H9 (cell line): Measurements from ENCODE around the gene LIG3. TPM values are rescaled to one million over a fixed set of nuclear protein-coding genes. Genes with fewer than 3 reads are reported as not detected.
"Not testable (repeated sequence)": the region's sequence is repeated elsewhere in the genome, so short reads cannot be mapped to it uniquely, and the experiment has no call there.

Source experiments
- DNase-seq: peaks from one replicate; pipeline ENCODE4 v3.0.0-alpha.2; 2017
- H2AFZ ChIP-seq: one replicate; pipeline ENCODE4 v1.6.1; 2013; ENCODE audit warnings: mild to moderate bottlenecking, low read length, control low read depth, moderate library complexity
- H2AK5ac ChIP-seq: 2 replicates; pipeline ENCODE4 v1.6.1; 2013; ENCODE audit warnings: low read length, control low read depth, mixed read lengths; ENCODE audit not compliant: insufficient read length
- H2BK120ac ChIP-seq: one replicate; pipeline ENCODE4 v1.6.1; 2013; ENCODE audit warnings: low read depth, mild to moderate bottlenecking, low read length, control low read depth, inconsistent platforms; ENCODE audit not compliant: poor library complexity, severe bottlenecking
- H2BK12ac ChIP-seq: 2 replicates; pipeline ENCODE4 v1.6.1; 2013; ENCODE audit warnings: low read length, control low read depth, mixed read lengths, low read depth; ENCODE audit not compliant: insufficient read length
- H2BK15ac ChIP-seq: 2 replicates; pipeline ENCODE4 v1.6.1; 2013; ENCODE audit warnings: low read depth, low read length, control low read depth
- H2BK20ac ChIP-seq: one replicate; pipeline ENCODE4 v1.6.1; 2013; ENCODE audit warnings: low read depth, mild to moderate bottlenecking, low read length, control low read depth, inconsistent platforms; ENCODE audit not compliant: poor library complexity, severe bottlenecking
- H2BK5ac ChIP-seq: 2 replicates; pipeline ENCODE4 v1.6.1; 2013; ENCODE audit warnings: low read length, control low read depth, mixed read lengths; ENCODE audit not compliant: insufficient read length
- H3K14ac ChIP-seq: 2 replicates; pipeline ENCODE4 v1.6.1; 2013; ENCODE audit warnings: low read length, control low read depth; ENCODE audit not compliant: insufficient read depth
- H3K18ac ChIP-seq: 2 replicates; pipeline ENCODE4 v1.6.1; 2013; ENCODE audit warnings: low read depth, mild to moderate bottlenecking, mixed read lengths, low read length, control low read depth; ENCODE audit not compliant: insufficient read length
- H3K23ac ChIP-seq: 2 replicates; pipeline ENCODE4 v1.6.1; 2013; ENCODE audit warnings: low read length, control low read depth, mixed read lengths, low read depth; ENCODE audit not compliant: insufficient read length
- H3K23me2 ChIP-seq: 2 replicates; pipeline ENCODE4 v1.6.1; 2013; ENCODE audit warnings: low read depth, mild to moderate bottlenecking, mixed read lengths, low read length, control low read depth; ENCODE audit not compliant: insufficient read length, poor library complexity, severe bottlenecking
- H3K27ac ChIP-seq: 2 replicates; pipeline ENCODE4 v1.5.1; 2013; ENCODE audit warnings: low read length, control low read depth, mixed read lengths, low read depth; ENCODE audit not compliant: insufficient read length
- H3K27me3 ChIP-seq: 2 replicates; pipeline ENCODE4 v1.6.1; 2013; ENCODE audit warnings: low read length, control low read depth, inconsistent platforms; ENCODE audit not compliant: insufficient read depth
- H3K4ac ChIP-seq: 2 replicates; pipeline ENCODE4 v1.6.1; 2013; ENCODE audit warnings: low read depth, mild to moderate bottlenecking, control low read depth, inconsistent platforms, low read length, moderate library complexity
- H3K4me1 ChIP-seq: 2 replicates; pipeline ENCODE4 v1.6.1; 2013; ENCODE audit warnings: low read length, control low read depth, inconsistent platforms; ENCODE audit not compliant: insufficient read depth
- H3K4me2 ChIP-seq: 2 replicates; pipeline ENCODE4 v1.6.1; 2013; ENCODE audit warnings: low read length, control low read depth, mixed read lengths; ENCODE audit not compliant: insufficient read length, insufficient read depth
- H3K56ac ChIP-seq: 2 replicates; pipeline ENCODE4 v1.6.1; 2013; ENCODE audit warnings: low read depth, mild to moderate bottlenecking, mixed read lengths, low read length, control low read depth; ENCODE audit not compliant: insufficient read length
- H3K79me1 ChIP-seq: 2 replicates; pipeline ENCODE4 v1.6.1; 2013; ENCODE audit warnings: low read depth, mild to moderate bottlenecking, moderate library complexity, low read length, control low read depth, inconsistent platforms; ENCODE audit not compliant: insufficient read depth, poor library complexity, severe bottlenecking
- H3K79me2 ChIP-seq: 2 replicates; pipeline ENCODE4 v1.6.1; 2013; ENCODE audit warnings: low read length, control low read depth, inconsistent platforms; ENCODE audit not compliant: insufficient read depth
- H3K9ac ChIP-seq: 2 replicates; pipeline ENCODE4 v1.6.1; 2013; ENCODE audit warnings: low read length, control low read depth, mixed read lengths; ENCODE audit not compliant: insufficient read length; ENCODE audit errors: extremely low read depth
- H3K9me3 ChIP-seq: one replicate; pipeline ENCODE4 v1.6.1; 2013; ENCODE audit warnings: low read depth, low read length, inconsistent platforms; ENCODE audit not compliant: control insufficient read depth
- H3T11ph ChIP-seq: one replicate; pipeline ENCODE4 v1.6.1; 2013; ENCODE audit warnings: mild to moderate bottlenecking, low read length, control low read depth, inconsistent platforms
- H4K20me1 ChIP-seq: one replicate; pipeline ENCODE4 v1.6.1; 2013; ENCODE audit not compliant: control insufficient read depth, insufficient read length, insufficient read depth
- H4K5ac ChIP-seq: 2 replicates; pipeline ENCODE4 v1.6.1; 2013; ENCODE audit warnings: low read depth, mild to moderate bottlenecking, mixed read lengths, low read length, control low read depth; ENCODE audit not compliant: insufficient read length
- H4K8ac ChIP-seq: replicated peaks from 2 replicates; pipeline ENCODE4 v1.6.1; 2013; ENCODE audit warnings: low read length, control low read depth, mixed read lengths, low read depth; ENCODE audit not compliant: insufficient read length
- H4K91ac ChIP-seq: 2 replicates; pipeline ENCODE4 v1.6.1; 2013; ENCODE audit warnings: low read depth, mild to moderate bottlenecking, moderate library complexity, mixed read lengths, low read length, control low read depth; ENCODE audit not compliant: insufficient read length
- H3K27ac Mint-ChIP-seq, 3 experiments: 2 replicates in 2 of 3; 3 replicates in 1 of 3; pipeline ENCODE4 v1.8.0; 2020 to 2021; ENCODE audit warnings: mixed read lengths in 3 of 3, mild to moderate bottlenecking in 1 of 3, moderate library complexity in 1 of 3
- H3K27me3 Mint-ChIP-seq: 2 replicates; pipeline ENCODE4 v1.8.0; 2021; ENCODE audit warnings: low read depth, mild to moderate bottlenecking, moderate library complexity, mixed read lengths
- H3K36me3 Mint-ChIP-seq, 3 experiments: 2 replicates in 2 of 3; 3 replicates in 1 of 3; pipeline ENCODE4 v1.8.0; 2020 to 2021; ENCODE audit warnings: low read depth in 3 of 3, mixed read lengths in 3 of 3; ENCODE audit not compliant: insufficient read depth in 1 of 3
- H3K4me1 Mint-ChIP-seq, 2 experiments: 2 replicates each; pipeline ENCODE4 v1.8.0; 2020; ENCODE audit warnings: mixed read lengths in 2 of 2
- H3K4me3 Mint-ChIP-seq, 2 experiments: 2 replicates in 1 of 2; 3 replicates in 1 of 2; pipeline ENCODE4 v1.8.0; 2020 to 2021; ENCODE audit warnings: mild to moderate bottlenecking in 2 of 2, mixed read lengths in 2 of 2, moderate library complexity in 1 of 2
- H3K9me3 Mint-ChIP-seq, 2 experiments: 2 replicates in 1 of 2; 3 replicates in 1 of 2; pipeline ENCODE4 v1.8.0; 2020; ENCODE audit warnings: mild to moderate bottlenecking in 2 of 2, mixed read lengths in 2 of 2, moderate library complexity in 1 of 2
- CTCF ChIP-seq: fragments of 200-600 bp; sonication (generic); conservative IDR thresholded peaks from 3 replicates; pipeline ENCODE4 v1.8.0; 2021; ENCODE audit warnings: antibody characterized with exemption, mild to moderate bottlenecking
- WGBS: extraction: QIAGEN DNeasy Blood & Tissue Kit; methylation state at CpG from one replicate; pipeline ENCODE4 v1.1.7; 2013; ENCODE audit warnings: missing lambda C conversion rate, low lambda C conversion rate, mixed read lengths; ENCODE audit not compliant: insufficient read length; ENCODE audit errors: extremely low coverage; 5-methylcytosine and 5-hydroxymethylcytosine counted together
- total RNA-seq: library from RNA; stranded (reverse); gene quantifications from 2 replicates; pipeline ENCODE4 v1.2.1, GENCODE V29; 2021

Gene LIG3
- total RNA-seq, 1 experiment from 2014 or later: 96.0 TPM

DNA sequence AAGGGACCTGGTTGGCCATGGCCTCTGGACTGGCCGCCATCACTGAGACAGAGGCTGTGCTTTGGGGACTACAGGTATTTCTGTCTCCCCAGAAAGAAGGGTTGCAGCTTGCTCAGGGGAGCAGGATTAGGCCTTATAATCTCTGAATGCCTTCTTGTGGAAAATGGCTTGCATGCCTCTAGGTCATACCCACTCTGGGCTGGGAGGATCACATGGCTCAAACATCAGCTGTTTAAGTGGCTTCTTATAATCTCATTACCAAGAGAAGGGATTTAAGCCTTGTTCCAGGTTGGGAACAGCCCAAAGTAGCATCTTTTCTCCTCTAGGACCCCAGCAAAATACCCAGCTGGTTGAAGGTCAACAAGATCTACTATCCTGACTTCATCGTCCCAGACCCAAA lies 19.1 kb downstream of the LIG3 start:
- no peak overlapping the region for H2BK20ac ChIP-seq
- H4K8ac ChIP-seq: no peak overlapping the region
- no CpG with 5 or more reads among the region's 2 CpGs for WGBS
- H2BK5ac ChIP-seq: no peak overlapping the region
- no peak overlapping the region for H3K18ac ChIP-seq
- no peak overlapping the region for H3K14ac ChIP-seq
- H3K23ac ChIP-seq: no peak overlapping the region
- H2BK15ac ChIP-seq: no peak overlapping the region
- no peaks in the 10 kb centered on the region for H4K20me1 ChIP-seq
- H3K9ac ChIP-seq: no peak overlapping the region
- H3T11ph ChIP-seq: no peak overlapping the region
- H3K27me3 ChIP-seq: no peaks in the 10 kb centered on the region
- H3K79me1 ChIP-seq: no peaks in the 10 kb centered on the region
- H3K27ac ChIP-seq: no peak overlapping the region
- H3K27ac Mint-ChIP-seq: no peak overlapping the region
- no peak overlapping the region for H3K4ac ChIP-seq
- H3K36me3 Mint-ChIP-seq: peaks cover 36 to 99% (median 95%) of the 10 kb centered on the region in 3 experiments
- no peaks in the 10 kb centered on the region for H3K79me2 ChIP-seq
- no peaks in the 10 kb centered on the region for H3K9me3 Mint-ChIP-seq
- DNase-seq: no peak
- H3K9me3 ChIP-seq: no peaks in the 10 kb centered on the region
- no peak for TF ChIP-seq CTCF
- H2AK5ac ChIP-seq: no peak overlapping the region
- no peaks in the 10 kb centered on the region for H3K23me2 ChIP-seq
- H3K4me3 Mint-ChIP-seq: no peak overlapping the region
- no peak overlapping the region for H2BK120ac ChIP-seq
- no peaks in the 10 kb centered on the region for H3K4me1 ChIP-seq
- H3K56ac ChIP-seq: no peak overlapping the region
- no peaks in the 10 kb centered on the region for H3K27me3 Mint-ChIP-seq
- H2AFZ ChIP-seq: no peak overlapping the region
- no peaks in the 10 kb centered on the region for H3K4me1 Mint-ChIP-seq
- H4K5ac ChIP-seq: no peak overlapping the region
- no peak overlapping the region for H4K91ac ChIP-seq
- H3K4me2 ChIP-seq: no peak overlapping the region
- H2BK12ac ChIP-seq: no peak overlapping the region

DNA sequence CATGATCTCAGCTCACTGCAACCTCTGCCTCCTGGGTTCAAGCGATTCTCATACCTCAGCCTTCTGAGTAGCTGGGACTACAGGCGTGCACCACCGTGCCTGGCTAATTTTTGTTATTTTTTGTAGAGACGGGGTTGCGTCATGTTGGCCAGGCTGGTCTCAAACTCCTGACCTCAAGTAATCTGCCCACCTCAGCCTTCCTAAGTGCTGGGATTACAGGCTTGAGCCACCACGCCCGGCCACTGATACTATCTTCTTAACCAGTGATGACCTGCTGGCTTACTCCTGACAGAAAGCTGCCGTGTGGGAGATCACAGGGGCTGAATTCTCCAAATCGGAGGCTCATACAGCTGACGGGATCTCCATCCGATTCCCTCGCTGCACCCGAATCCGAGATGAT lies 20.7 kb downstream of the LIG3 start:
- not testable (repeated sequence) for H2AFZ ChIP-seq, H3K79me2 ChIP-seq, H3K27ac ChIP-seq, H4K20me1 ChIP-seq, H2AK5ac ChIP-seq, H3K9me3 Mint-ChIP-seq, H3K27me3 ChIP-seq, H2BK12ac ChIP-seq, H4K91ac ChIP-seq, H3K23ac ChIP-seq, H3K14ac ChIP-seq, H4K8ac ChIP-seq, H2BK20ac ChIP-seq, H3K4me1 Mint-ChIP-seq, H3K23me2 ChIP-seq, H3K27me3 Mint-ChIP-seq, H3K18ac ChIP-seq, H3K56ac ChIP-seq, H3K27ac Mint-ChIP-seq, H2BK120ac ChIP-seq, H3K9me3 ChIP-seq, H3K9ac ChIP-seq, H3K79me1 ChIP-seq, H3T11ph ChIP-seq, H3K4me2 ChIP-seq, H3K4ac ChIP-seq, DNase-seq, H2BK15ac ChIP-seq, H3K4me1 ChIP-seq, H2BK5ac ChIP-seq, H4K5ac ChIP-seq, H3K4me3 Mint-ChIP-seq
- peaks cover 33 to 99% (median 95%) of the 10 kb centered on the region in 3 experiments for H3K36me3 Mint-ChIP-seq
- WGBS: no CpG with 5 or more reads among the region's 14 CpGs
